IPS-15b (cell line): ENCODE measurements around the gene PLA2G4A.

Experiments used
- H3K27me3 ChIP-seq: one replicate; pipeline ENCODE4 v1.6.1; 2013; ENCODE audit warnings: low read length; ENCODE audit not compliant: control insufficient read depth, insufficient read depth
- H3K36me3 ChIP-seq: one replicate; pipeline ENCODE4 v1.6.1; 2013; ENCODE audit warnings: low read length; ENCODE audit not compliant: control insufficient read depth, insufficient read depth
- H3K4me1 ChIP-seq: one replicate; pipeline ENCODE4 v1.6.1; 2013; ENCODE audit warnings: mild to moderate bottlenecking, low read length; ENCODE audit not compliant: control insufficient read depth, insufficient read depth
- H3K4me3 ChIP-seq: one replicate; pipeline ENCODE4 v1.5.1; 2013; ENCODE audit warnings: low read depth, low read length
- H3K9ac ChIP-seq: one replicate; pipeline ENCODE4 v1.6.1; 2013; ENCODE audit warnings: low read depth, mild to moderate bottlenecking, low read length
- H3K9me3 ChIP-seq: one replicate; pipeline ENCODE4 v1.6.1; 2013; ENCODE audit warnings: mild to moderate bottlenecking, low read length; ENCODE audit not compliant: control insufficient read depth, insufficient read depth

The PLA2G4A gene

DNA sequence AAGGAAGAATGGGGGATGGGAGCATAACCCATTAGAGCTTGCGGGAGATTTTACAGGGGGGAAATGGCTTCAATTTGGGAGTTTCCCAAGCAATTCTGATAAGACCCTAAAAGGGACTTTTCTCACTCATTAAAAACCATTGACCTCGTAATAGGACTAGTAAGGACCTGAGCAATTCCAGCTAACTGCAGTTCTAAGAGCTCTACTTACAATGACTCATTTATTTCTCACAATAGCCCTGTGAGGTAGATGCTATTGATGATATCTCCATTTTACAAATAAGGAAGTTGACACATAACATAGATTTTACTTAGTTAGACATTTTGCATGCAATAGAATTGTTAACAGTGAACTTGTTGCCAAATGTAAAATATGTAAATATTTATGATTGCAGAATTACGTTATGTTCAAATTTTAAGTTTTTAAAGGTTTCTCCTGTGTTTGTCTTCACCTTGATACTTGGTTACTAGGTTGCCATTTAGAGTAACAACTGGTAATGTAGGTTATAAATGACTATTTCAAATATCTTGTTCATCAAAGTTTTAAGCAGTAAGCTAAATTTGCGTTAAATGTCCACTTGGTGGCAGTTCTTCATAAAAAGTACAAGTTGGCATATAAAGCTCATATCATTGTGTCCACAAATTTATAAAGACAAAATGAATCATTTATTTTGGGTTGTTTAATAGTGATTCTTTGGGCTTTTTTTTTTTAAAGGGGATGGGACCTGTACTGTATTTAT lies 182.0 kb downstream of the PLA2G4A start:
- no peak overlapping the region for H3K4me3 ChIP-seq
- no peak overlapping the region for H3K9ac ChIP-seq
- H3K4me1 ChIP-seq = peaks cover 2% of the 10 kb centered on the region

DNA sequence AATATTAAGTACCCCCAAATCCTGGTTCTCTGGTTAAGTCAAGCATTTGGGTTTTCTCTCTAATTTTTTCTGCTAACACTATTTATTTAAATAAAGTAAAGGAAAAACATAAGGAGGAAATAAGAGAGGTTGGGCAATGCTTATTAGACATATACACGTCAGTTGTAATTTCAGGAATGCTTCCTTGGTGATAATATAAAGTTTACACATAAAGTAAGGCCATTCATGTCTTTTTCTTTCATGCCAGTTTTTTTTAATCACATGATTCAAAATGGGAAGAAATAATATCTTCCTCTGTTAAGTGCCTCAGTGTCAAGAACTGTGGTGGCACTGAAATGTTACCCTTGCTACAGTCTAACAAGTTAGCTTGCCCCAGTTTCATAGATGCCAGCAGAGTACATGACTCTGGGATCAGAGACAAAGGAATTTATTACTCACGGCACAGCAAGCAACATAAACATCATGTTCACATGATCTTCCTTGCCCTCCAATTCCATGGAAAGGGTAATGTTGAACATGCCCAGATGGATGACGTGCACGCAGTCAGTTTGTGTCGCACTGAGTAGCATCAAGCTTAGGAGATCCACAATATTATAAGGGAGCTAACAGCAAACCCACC lies 184.9 kb downstream of the PLA2G4A start:
- H3K36me3 ChIP-seq = no peaks in the 10 kb centered on the region
- H3K4me3 ChIP-seq = no peak overlapping the region
- peaks cover 2% of the 10 kb centered on the region for H3K4me1 ChIP-seq
- H3K9ac ChIP-seq = no peak overlapping the region
- peaks cover 1% of the 10 kb centered on the region for H3K9me3 ChIP-seq
- no peaks in the 10 kb centered on the region for H3K27me3 ChIP-seq

More for the DNA sequence above, 182.0 kb downstream of the PLA2G4A start:
- H3K27me3 ChIP-seq = no peaks in the 10 kb centered on the region
- peaks cover 14% of the 10 kb centered on the region for H3K9me3 ChIP-seq
- no peaks in the 10 kb centered on the region for H3K36me3 ChIP-seq

DNA sequence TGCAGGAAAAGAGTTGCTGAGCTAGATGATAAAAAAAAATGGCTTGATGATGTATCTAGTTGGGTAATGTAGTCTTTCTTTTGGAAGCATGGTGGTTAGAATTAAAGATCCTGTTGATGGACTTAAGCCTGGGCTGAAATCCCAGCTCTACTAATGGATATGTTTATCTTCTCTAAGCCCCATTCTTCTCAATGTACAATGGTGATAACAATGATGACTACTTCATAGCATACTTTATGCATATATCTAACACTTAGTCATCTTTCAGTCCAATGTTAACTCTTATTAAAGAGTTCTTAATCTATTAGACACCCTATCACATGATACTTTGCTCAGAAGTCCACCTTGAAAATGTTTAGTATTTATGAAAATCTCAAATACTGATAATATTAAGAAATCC lies 189.5 kb downstream of the PLA2G4A start:
- no peak overlapping the region for H3K4me3 ChIP-seq
- no peaks in the 10 kb centered on the region for H3K36me3 ChIP-seq
- no peak overlapping the region for H3K9ac ChIP-seq
- H3K4me1 ChIP-seq = no peaks in the 10 kb centered on the region
- no peaks in the 10 kb centered on the region for H3K9me3 ChIP-seq
- no peaks in the 10 kb centered on the region for H3K27me3 ChIP-seq

GRCh38 chr1:187027253-187027652 lies 198.5 kb downstream of the PLA2G4A start:
- no peaks in the 10 kb centered on the region for H3K36me3 ChIP-seq
- H3K27me3 ChIP-seq = no peaks in the 10 kb centered on the region
- no peak overlapping the region for H3K9ac ChIP-seq
- H3K9me3 ChIP-seq = no peaks in the 10 kb centered on the region
- no peak overlapping the region for H3K4me3 ChIP-seq
- no peaks in the 10 kb centered on the region for H3K4me1 ChIP-seq

DNA sequence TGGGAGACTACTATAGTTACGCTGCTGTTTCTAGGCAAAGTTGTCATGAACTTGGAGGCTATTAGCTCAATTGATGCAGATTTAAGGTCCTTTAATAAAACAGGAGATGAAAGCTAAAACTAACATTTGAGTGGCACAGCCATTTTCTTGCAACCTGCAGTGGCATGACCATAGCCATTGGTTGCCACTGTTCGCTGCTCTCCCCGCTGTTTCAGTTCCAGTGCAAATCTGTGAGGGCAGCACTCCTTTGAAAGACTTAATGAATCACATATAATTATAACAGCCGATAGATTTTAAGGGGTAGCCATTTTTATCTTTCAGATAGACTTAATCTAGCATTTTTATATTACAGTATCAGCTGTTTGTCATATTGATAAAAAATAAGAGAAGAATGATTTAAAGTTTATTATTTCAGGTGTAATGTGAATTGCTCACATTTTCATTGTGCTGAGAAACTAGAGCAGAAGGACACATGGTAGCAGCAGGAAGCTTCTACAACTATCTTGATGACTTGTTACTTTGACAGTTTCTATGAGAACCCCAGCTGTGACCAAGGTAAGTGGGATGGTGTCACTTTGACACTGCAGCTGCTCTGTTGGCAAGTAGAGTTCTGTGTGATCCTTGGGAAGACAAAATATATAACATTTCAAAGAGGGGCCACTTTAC lies 203.7 kb downstream of the PLA2G4A start:
- H3K4me1 ChIP-seq = no peaks in the 10 kb centered on the region
- H3K4me3 ChIP-seq = no peak overlapping the region
- no peak overlapping the region for H3K9ac ChIP-seq
- no peaks in the 10 kb centered on the region for H3K9me3 ChIP-seq
- H3K27me3 ChIP-seq = no peaks in the 10 kb centered on the region
- no peaks in the 10 kb centered on the region for H3K36me3 ChIP-seq

DNA sequence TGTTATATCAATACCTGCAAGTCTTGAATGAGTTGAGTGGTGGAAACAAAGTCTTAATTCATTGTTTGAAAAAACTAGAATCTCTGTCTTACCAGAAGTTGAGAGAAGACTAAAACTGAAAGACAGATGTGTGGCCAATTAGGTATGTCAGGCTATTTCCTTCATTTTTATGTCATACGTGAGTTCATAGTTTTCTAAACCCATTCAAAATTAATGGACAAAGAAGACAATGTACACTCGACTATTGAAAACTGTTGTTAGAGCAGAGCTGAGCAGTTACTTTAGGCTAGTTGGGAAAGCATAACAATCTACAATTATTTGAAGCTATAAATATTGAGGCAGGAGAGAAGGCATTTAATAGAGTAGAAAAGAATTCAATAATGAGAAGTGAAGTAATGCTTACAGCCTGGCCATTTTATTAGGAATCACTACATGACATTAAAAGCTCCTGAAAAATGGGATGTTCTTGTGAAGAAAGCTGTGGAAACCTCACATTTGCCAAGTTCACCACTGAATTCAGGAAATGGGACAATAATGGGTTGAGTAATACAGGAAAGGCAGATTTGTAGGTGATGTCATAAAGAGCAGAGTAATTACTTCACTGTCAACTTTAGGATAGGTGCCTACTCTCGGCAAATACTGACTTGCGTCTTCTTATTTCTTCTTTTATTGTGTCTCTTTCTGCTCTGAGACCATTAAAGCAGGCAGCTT lies 204.4 kb downstream of the PLA2G4A start:
- Histone ChIP-seq H3K9me3 (no peaks in the 10 kb centered on the region), H3K4me1 (no peaks in the 10 kb centered on the region), H3K4me3 (no peak overlapping the region), H3K27me3 (no peaks in the 10 kb centered on the region), H3K36me3 (no peaks in the 10 kb centered on the region), H3K9ac (no peak overlapping the region)

DNA sequence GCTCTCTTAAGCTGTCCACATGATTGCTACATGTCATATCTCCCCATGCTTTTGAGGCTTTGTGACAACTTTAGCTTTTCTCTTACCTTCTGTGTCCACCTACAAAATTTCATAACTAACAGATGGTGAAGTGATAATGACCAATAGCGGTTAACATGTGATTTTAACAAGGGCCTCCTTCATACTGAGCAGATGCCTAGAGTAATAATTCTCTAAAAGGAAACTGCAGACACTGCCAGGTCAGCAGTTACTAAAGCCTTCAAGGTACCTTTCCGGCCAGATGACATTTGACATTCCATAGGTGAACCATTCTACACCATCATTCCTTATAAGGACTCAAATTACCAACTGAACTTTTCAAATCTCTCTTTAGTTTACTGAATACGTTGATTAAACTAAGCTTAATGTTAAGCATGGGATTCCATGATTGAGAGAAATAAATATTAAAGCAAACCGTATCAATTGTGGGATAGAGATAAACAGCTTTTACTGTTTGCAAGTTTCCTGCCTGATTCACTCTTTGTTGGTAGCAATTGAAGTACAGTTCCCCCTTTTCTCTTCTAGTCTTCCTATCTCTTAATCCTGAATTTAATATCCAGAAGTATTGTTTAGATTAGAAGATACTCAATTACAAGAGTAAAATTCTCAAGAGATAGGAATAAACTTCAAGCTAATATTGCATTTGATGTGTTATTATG lies 205.1 kb downstream of the PLA2G4A start:
- H3K27me3 ChIP-seq = no peaks in the 10 kb centered on the region
- no peak overlapping the region for H3K4me3 ChIP-seq
- H3K4me1 ChIP-seq = no peaks in the 10 kb centered on the region
- H3K9ac ChIP-seq = no peak overlapping the region
- H3K9me3 ChIP-seq = no peaks in the 10 kb centered on the region
- no peaks in the 10 kb centered on the region for H3K36me3 ChIP-seq

DNA sequence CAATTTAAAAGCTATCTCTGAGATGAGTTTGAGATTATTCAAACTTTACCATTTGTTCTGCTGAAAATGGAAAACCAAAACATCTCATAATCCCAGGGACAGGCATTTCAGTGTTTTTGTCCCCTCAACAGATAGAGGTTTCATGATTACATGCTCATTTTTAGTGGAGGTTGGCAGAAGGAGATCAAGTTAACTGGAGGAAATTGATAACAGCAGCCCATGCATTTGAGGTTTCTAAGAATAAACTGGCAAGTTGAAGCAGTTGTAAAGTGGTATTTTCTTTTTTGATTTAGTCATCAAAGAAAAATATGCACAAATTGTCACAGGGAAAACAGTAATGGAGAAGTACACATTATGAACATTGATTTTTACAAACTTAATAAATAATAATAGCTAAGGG lies 205.8 kb downstream of the PLA2G4A start:
- Histone ChIP-seq H3K36me3 (no peaks in the 10 kb centered on the region), H3K9ac (no peak overlapping the region), H3K9me3 (no peaks in the 10 kb centered on the region), H3K27me3 (no peaks in the 10 kb centered on the region), H3K4me1 (no peaks in the 10 kb centered on the region), H3K4me3 (no peak overlapping the region)

- Histone ChIP-seq H3K4me1 (no peaks in the 10 kb centered on the region), H3K9me3 (no peaks in the 10 kb centered on the region), H3K9ac (no peak overlapping the region), H3K36me3 (no peaks in the 10 kb centered on the region), H3K4me3 (no peak overlapping the region), H3K27me3 (no peaks in the 10 kb centered on the region)
Measured at GRCh38 chr1:187037973-187038553, 209.3 kb downstream of the PLA2G4A start.
